Dedifferentiated amniotic fluid mesenchymal stem cell (primary cell): ENCODE data around the gene CLEC3B.
A peak's percentile ranks its signal among the peaks of the same experiment; 100 is the strongest.
"Not testable (repeated sequence)": the region's sequence is repeated elsewhere in the genome, so short reads cannot be mapped to it uniquely, and the experiment has no call there.

Source experiments
- DNase-seq: peaks from one replicate; pipeline ENCODE4 v3.0.0-alpha.2; 2016; ENCODE audit errors: extremely low spot score

Gene CLEC3B

GRCh38 chr3:45066109-45066801 is 40.2 kb downstream of the CLEC3B start:
- no peak for DNase-seq

GRCh38 chr3:45067486-45067885 is 41.4 kb downstream of the CLEC3B start:
- no peak for DNase-seq

GRCh38 chr3:45067941-45068340 is 41.8 kb downstream of the CLEC3B start:
- DNase-seq, result no peak

GRCh38 chr3:45071075-45071474 is 45.0 kb downstream of the CLEC3B start:
- DNase-seq, result no peak

GRCh38 chr3:45075821-45076625 is 49.9 kb downstream of the CLEC3B start:
- DNase-seq, result no peak

GRCh38 chr3:45078256-45078655 is 52.2 kb downstream of the CLEC3B start:
- not testable (repeated sequence) for DNase-seq

GRCh38 chr3:45078910-45079522 is 52.9 kb downstream of the CLEC3B start:
- no peak for DNase-seq

- no peak for DNase-seq
These were observed 53.6 kb downstream of the CLEC3B start for GRCh38 chr3:45079715-45080114.

- no peak for DNase-seq
These were observed 54.7 kb downstream of the CLEC3B start for GRCh38 chr3:45080824-45081223.

GRCh38 chr3:45081506-45082141 is 55.5 kb downstream of the CLEC3B start:
- DNase-seq, result no peak

GRCh38 chr3:45082142-45082538 is 56.0 kb downstream of the CLEC3B start:
- peak; percentile 34 for DNase-seq

GRCh38 chr3:45083023-45083422 is 56.9 kb downstream of the CLEC3B start:
- no peak for DNase-seq

GRCh38 chr3:45084361-45084760 is 58.3 kb downstream of the CLEC3B start:
- no peak for DNase-seq

GRCh38 chr3:45084820-45085816 is 59.0 kb downstream of the CLEC3B start:
- peak; percentile 79 for DNase-seq
